Prostate gland (tissue), 2 donors: ENCODE measurements around the gene ZCCHC14.

Experiments used
- POLR2AphosphoS5 ChIP-seq: sonication (generic); formaldehyde crosslinking; IDR thresholded peaks from one replicate; pipeline ENCODE4 v1.6.1; 2017; ENCODE audit warnings: antibody characterized with exemption
- TF ChIP-seq, protein P1 (sequence below), 4 experiments: fragments of 200-600 bp in 2 of 4; fragments of 450-650 bp in 2 of 4; sonication (generic) in 2 of 4; IDR thresholded peaks; 1 replicate in 3 of 4; 2 replicates in 1 of 4; pipeline ENCODE4 v1.5.1; 2016 to 2019; ENCODE audit warnings: antibody characterized with exemption in 4 of 4, mild to moderate bottlenecking in 2 of 4, moderate library complexity in 2 of 4

- TF ChIP-seq, protein P1, sequence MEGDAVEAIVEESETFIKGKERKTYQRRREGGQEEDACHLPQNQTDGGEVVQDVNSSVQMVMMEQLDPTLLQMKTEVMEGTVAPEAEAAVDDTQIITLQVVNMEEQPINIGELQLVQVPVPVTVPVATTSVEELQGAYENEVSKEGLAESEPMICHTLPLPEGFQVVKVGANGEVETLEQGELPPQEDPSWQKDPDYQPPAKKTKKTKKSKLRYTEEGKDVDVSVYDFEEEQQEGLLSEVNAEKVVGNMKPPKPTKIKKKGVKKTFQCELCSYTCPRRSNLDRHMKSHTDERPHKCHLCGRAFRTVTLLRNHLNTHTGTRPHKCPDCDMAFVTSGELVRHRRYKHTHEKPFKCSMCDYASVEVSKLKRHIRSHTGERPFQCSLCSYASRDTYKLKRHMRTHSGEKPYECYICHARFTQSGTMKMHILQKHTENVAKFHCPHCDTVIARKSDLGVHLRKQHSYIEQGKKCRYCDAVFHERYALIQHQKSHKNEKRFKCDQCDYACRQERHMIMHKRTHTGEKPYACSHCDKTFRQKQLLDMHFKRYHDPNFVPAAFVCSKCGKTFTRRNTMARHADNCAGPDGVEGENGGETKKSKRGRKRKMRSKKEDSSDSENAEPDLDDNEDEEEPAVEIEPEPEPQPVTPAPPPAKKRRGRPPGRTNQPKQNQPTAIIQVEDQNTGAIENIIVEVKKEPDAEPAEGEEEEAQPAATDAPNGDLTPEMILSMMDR (IDR thresholded peaks at IDR 0.05): no peak
- TF ChIP-seq POLR2AphosphoS5: no peak
Observed at GRCh38 chr16:87460936-87461335, 31.9 kb downstream of the ZCCHC14 start.
